Activated CD8-positive, alpha-beta memory T cell treated with anti-CD3 and anti-CD28 coated beads for 1 hour (primary cell): ENCODE results near the gene KIF6.

Experiments used
- DNase-seq, 2 donors: peaks; one replicate each; pipeline ENCODE4 v3.0.0-alpha.2; 2020; ENCODE audit warnings: low read depth in 1 of 2; ENCODE audit errors: extremely low read depth in 1 of 2

The KIF6 gene

DNA sequence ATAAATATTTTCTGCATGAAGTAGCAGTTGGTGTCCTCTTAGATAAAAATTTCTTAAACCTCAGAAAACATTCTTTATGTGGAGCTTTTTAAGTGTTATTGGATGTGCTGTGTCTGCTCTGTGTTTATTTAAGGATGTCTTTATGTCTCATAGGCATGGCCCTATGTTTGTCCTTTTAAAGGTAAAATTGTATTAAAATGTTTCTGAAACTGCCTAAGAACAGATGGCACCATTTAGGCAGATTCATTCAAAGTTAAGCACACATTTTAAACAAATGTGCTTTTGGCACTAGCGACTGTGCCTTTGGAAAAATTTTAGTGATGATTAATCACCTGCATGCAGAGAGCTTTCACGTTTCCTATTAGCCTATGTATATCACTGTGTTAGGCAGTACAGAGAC lies 125.2 kb downstream of the KIF6 start:
- no peak for DNase-seq

DNA sequence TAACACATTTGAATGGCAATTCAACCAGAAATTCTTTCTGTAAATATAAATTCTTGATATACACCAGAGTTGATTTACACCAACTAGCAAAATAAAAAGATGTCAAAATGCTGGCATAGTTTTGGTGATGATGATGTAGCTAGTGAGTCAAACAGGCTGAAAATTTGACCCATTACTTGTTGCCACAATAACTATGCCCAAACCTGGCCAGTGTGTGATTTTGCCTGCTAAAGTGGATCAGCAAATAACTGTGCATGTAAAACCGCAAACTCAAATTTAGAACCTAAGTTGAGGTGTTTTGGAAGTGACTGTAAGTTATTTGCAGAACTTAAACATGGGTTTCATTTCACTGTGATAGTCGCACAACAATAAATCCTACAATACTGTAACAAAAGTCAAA lies 125.9 kb downstream of the KIF6 start:
- DNase-seq: no peak

DNA sequence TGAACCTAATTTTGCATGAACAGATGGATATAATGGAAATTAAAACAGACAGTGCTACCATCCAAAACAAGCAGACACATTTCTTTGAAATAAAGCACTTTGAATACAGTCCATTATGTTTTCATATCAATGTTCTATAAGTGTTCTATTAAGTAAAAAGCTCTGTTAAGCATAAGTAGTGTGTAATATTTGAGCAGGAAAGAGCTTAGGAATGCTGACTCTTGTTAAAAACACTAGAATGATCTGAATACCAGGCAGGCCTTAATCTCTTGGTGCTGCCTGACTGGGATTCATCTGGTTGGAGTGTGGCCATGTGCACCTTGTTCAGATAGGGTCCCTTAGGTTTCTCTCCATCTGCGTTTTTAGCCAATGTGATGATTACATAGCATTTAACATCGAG lies 130.9 kb downstream of the KIF6 start:
- no peak for DNase-seq

DNA sequence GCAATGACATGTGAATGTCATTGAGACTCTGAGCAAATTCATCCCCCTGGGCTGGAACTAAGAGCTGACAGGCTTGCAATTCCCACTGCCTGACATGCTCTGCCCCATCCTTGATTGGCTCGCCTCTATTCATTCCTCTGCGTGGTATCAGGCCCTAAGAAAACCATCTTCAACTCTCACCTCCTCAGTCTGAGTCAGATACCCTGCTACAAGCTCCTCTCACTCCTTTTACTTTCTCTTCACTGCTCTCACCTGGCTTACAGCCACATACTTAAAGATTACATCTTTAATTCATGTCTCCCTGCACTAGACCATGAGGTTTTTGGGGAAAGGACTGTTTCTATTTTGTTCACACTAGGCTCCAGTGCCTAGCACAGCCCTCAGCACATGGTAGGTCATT lies 131.6 kb downstream of the KIF6 start:
- no peak for DNase-seq

DNA sequence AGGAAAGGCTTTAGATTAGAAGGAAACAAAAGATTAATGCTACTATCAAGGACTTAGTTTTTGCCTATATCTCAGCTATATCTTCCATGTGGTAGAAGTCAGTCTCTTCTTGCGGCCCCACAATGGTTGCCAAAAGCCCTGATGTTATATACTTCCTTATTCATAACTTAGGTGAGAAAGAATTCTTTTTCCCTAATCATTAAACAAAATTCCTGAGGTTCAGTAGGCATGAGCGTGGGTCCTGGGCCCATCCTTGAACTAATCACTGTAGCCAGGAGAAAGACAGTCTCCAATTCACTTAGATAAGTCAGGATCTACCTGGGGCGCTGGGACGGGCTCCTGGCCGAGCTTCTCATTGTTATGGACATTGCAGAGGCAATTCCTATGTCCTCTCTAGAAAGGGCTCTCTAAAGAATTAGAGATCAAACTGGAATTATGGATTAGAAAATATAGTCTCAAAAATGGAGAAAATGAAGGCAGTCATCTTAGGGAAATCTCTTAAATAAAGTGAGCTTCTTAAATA lies 134.3 kb downstream of the KIF6 start:
- no peak for DNase-seq

DNA sequence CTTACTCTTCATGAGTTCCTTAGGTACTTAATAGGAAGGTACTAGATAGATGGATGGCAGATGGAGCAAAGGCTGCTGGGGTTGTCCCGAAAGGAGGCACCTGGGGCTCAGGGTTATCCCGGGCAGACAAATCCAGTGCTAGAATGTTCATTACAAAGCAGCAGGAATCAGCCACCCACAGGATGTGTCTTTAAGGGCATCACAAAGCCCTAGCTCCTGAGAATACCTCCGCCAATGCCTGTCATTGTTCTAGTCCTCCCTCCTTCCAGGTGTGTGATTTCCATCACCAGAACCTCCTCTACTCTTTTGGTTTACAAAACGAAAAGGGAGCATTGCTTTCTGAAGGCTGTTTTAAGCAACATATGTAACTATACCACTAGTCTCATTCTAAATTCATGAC lies 138.1 kb downstream of the KIF6 start:
- DNase-seq: no peak

DNA sequence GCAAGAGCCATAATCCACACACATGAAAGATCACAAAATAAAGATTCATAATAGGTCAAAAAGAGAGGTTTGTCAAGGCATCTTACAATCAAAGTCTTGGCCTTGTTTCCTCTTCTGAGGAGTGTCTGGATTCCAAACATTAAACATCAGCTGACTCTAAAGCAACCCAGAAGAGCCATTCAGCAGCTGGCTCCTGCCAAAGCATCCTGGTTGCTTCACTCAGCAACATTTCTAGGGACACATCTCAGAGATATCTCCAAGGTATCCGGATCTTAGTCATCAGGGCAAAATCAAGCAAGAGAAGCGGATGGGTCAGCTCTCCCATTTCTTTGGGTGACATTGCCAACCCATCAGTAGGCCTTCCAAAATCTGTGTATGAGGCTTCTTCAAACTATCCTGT lies 139.6 kb downstream of the KIF6 start:
- no peak for DNase-seq

DNA sequence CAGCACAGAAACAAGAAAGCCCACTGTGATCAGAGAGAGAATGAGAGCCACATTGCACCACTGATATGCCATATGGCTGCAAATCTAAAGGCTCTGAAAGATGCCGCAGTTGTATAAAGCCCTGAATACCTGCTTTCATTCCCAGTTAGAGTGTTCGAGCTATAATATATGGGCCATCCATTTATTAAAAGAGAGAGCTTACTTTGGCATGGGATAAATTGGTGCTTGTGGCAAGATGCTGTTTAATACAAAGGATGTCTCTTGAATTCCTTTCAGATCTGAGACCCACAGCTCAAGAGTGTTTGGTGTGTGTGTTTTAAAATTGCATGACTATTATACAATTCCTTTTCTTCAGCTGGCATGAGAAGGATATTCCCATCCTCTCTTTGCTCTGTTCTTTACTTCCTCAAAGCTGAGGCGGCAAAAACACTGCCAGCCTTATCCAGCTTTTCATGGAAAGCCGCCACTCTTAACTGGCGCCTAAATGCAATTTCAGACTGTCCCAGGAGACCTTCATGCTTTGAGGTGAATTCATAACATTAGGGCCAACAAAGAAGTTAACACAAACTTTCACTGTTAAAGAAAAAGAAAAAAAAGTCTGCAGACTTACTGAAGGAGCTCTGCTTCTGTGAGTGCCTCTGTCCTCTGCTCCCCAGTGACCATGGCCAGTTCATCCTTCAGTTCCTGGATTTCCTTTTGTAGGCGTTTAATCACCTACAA lies 147.6 kb downstream of the KIF6 start:
- no peak for DNase-seq

DNA sequence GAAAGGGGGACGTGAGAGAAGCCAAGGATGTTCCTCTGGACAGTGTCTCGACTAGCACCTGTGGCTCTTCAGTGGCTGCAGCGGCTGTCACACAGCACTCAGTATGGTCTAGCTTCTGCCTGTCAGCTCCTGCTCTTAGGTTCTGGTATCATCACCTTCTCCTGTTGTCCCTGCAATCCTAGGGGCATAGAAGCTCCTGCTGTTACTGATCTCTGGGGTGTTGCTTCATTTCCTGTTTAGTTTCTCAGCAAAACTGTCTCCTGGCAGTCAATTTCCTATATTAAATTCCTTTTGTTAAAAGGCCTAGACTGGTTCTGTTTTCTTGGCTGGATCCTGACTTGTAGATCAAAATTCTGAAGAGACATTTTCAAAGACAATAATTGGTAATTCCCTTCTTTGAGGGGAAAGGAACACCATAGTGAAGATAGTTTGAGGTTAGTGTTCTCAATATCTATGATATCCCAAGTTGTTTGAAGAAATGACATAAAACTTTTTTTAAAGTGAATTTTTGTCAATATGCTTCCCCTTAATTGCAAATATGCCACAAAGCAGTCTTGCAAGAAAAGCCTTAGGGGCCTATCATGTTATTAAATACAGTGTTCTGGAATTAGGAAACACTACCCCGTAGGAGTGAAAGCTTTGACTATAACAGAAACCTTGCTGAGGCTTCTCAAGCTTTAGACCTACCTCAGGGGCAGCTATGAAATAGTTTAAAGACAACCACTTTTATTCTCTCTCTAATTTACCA lies 148.5 kb downstream of the KIF6 start:
- no peak for DNase-seq

DNA sequence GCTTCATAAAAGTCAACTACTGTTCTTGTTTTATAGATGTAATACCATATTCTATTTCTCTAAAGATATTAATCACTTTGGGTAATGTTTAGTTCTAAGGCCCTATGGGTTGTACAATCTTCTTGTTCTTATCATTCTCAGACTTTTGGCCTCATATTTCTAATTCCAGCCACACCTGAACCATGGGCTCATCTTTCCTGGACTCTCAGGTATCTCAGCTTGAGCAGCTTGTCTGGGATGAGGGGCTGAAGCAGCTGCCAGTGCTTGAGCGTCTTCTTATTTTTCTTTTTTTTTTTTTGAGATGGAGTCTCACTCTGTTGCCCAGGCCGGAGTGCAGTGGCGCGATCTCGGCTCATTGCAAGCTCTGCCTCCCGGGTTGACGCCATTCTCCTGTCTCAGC lies 150.2 kb downstream of the KIF6 start:
- no peak for DNase-seq

DNA sequence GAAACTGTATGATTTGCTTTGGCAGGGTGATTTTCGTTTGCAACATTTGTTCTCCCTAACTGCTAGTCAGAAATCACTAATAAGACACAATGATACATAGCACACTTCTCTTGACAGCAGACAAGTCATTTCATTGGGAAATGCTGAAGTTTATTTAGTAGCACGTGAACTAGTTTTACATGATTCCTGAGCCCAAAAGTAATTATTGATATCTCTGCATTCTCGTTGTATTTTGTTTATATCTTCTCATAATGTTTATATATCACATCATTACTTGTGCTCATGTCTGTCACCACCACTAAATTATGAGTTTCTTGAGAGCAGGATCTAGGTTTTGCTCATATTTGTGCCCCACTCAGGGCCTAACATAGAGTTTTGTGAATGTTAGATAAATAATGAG lies 151.7 kb downstream of the KIF6 start:
- no peak for DNase-seq

DNA sequence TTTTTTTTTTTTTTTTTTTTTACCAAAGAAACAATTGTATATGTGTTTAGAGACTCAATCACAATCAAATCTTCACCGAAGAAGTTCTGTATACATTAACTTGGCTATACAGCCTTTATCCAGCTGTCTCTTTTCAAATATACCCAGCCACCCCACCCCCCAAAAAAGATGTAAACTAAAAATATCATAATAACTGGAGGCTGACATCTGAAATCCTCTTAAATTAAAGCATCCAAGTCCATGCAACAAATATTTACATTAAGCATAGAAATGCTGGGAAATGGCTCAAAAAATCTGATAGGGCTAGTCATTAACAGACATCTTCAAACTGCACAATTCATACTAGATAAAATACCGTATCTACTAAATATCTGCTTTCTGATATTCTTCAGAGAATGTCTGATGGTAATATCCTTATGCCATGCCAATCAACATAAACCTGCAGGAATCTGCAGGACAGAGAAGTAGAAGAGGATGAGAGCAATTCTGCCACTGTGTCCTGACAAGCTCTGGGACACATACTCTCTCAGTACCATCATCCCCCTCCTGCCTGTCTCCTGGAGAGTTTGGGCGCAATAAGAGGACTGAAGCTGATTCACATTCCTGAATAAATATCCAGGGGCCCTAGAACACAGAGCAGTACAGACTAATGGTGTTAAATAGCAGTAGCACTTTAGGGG lies 152.4 kb downstream of the KIF6 start:
- DNase-seq: no peak

DNA sequence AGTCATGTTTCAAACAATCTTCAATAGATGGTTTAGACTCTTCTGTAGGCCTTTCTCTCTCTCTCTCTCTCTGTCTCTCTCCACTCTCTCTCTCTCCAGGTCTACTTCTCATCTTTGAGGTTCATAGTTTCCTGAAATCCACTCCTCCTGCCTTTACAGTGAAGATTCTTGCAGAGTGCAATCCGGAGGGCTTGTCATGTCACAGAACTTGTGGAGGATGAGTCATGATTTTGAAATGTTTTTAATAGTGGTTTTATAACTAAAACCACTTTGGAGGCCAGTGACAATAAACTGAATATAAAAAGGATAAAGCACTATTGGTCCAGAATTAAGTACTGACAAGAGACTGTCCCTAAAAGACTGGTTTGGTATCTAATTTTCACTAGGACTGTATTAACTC lies 156.3 kb downstream of the KIF6 start:
- no peak for DNase-seq

DNA sequence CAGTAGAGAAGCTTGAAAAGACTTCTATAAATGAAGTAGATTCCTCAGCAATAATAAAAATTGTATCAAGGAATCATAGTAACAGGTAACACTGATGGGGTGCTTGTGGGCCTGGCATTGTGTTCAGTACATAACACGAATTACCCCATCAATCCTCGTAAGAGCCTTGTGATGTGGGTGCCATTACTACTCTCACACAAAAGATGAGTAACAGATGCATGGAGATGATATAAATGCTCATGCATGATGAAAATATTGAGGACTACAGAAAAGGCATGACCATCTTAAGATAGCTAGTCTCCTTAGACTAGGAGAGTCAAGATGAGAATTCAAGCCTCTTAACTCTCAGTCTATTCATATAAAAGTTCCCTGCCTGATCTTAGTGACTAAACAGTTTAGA lies 158.1 kb downstream of the KIF6 start:
- DNase-seq: no peak

DNA sequence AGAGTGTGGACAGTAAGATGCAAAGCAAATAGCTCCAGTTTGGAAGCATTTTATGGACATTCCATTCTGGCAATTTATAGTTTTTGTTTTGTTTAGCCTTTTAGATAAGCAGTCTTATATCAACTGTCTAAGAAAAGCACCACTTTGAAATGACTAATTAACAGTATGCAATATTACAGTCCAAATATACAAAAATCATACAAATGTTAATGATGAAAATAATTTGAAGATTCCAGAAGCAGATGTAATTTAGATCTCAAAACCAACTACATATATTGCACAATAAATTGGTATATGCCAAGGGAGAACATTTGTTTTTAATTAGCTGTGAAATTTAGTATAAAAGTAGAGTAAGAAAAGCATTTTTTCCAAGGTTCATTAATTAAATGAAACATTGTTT lies 158.8 kb downstream of the KIF6 start:
- DNase-seq: no peak

DNA sequence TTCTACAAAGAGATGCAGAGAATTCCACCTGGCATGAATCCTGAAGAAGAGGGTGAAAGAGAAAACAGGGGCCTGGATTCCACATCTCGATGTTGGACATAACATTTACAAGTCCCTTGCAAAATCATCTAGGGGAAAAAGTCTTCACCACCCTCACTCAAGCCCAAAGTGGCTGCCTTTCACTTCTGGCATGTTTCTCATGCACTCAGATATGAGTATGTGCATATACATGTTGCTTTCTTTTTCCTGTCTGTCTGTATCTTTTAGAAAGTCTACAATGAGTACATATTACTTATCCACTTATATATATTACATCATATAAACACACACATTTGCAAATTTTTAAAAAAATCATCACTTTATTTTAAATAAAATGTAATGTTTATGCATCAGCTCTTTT lies 159.3 kb downstream of the KIF6 start:
- DNase-seq: no peak

DNA sequence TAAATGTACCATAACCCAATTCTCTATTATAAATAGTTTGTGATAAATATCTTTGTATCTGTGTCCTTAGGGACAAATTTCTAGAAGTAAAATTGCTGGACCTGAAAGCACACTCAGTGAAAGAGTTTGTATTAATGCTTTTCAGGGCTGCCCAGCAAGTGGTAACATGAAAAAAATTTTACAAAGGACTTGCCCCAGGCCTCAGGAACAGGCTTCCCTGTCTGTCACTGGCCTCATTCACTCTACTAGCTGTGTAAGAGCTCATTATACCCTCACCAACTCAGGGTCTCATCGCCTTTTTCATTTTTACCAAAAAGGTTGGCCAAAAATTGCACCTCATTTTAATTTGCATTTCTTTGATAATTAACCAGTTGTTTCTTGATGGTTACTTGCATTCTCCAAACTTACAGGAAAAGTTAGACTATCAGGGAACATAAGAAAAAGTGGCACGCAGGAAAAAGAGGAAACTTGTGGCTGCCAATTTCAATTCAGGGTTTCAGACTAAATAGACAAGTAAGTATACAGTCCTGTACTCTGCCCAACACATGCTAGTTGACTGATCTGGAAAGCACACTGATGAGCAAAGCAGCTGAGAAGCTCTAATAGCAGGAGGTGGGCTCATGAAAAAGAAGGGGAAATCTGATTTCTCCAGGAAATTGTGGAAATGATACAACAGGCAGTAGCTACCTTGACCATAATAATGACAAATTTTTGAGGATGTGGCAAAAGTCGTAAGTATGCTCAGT lies 161.5 kb downstream of the KIF6 start:
- no peak for DNase-seq

DNA sequence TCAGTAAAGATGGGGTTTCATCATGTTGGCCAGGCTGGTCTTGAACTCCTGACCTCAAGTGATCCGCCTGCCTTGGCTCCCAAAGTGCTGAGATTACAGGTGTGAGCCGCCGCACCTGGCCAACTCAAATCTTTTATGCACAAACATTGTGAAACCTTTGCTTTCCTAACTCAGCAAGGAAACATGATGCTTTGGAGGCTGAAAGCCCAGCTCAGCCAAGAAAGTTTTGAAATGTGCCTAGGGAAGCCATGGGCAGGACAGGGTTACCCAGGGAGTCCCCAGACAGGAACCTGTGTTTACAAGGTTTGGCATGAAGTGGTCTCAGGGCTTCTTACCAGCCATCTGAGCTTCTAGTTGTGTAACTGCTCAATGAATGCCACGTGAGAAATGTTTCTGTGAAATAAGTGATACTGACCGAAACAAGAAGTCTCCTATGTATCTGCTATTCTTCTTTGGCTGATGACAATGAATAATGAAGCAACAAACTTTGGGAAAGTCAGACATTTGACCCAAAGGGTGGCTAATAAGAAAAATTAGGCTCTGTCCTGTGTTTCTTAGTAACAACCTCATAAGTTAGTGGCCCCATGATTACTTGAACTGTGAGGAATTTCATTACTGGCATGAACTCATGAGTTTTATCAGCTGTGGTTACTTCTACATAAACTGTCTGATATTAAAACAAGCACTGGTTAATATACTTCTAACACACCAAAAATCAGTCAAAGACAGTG lies 163.5 kb downstream of the KIF6 start:
- no peak for DNase-seq

DNA sequence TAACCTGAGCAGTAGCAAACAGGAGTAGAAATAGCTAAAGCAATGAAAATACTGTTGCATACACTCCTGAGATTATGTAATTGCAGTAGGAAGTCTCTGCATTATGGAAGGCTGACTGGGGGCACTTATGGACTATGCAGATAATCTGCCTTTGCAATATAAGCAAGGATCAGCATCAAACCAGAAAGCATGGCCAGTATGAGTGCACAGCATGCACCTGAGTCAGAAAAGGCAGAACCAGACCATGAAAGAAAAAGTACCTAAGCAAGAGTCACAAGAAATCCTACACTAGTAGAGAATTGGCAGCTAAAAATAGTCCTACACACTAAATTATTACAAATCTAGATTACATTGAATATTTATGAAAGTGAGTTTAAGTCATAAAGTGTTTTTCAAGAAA lies 164.3 kb downstream of the KIF6 start:
- DNase-seq: no peak

DNA sequence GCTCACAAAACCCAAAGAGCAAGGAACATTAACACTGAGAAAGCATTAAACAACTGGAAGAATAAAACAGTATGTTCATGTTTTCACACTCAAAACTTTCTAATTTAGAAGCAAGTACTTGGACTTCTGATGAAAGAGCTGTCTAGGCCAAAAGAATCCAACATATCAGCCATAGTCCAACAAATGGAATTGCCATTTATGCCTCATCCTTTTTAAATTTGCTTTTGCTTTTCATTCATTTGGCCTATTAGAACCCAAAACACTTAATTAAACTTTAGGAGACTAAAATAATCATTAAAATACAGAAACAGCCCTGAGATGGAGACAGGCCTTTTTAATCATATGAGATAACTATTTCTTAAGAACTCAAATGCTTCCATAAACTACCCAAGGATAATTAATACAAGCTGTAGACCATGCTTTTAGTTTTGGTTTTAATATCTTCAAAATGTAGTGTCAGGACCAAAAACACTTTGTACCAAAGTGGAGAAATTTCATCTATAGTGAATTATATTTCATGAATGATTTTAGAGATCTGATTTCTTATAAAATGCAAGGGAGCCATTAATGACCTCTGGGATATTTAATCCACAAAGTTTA lies 166.5 kb downstream of the KIF6 start:
- DNase-seq: no peak
